Hematopoietic multipotent progenitor cell treated with erythropoietin and hydrocortisone succinate and interleukin-3 and kit ligand, for 6 days (in vitro differentiated cells): ENCODE results near the gene TRMT112.

Experiments
- DNase-seq: peaks from one replicate; pipeline ENCODE4 v3.0.0-alpha.2; 2015

TRMT112 gene

GRCh38 chr11:64268025-64268892 is 49.1 kb downstream of the TRMT112 start:
- DNase-seq: peak; percentile 71

GRCh38 chr11:64267207-64267945 is 50.0 kb downstream of the TRMT112 start:
- DNase-seq: no peak
